ENCODE results near the gene CCDC197. TPM values are rescaled to one million over a fixed set of nuclear protein-coding genes. Genes with fewer than 3 reads are reported as not detected.

The CCDC197 gene
- total and polyA plus RNA-seq, 8 donors, result not detected

DNA sequence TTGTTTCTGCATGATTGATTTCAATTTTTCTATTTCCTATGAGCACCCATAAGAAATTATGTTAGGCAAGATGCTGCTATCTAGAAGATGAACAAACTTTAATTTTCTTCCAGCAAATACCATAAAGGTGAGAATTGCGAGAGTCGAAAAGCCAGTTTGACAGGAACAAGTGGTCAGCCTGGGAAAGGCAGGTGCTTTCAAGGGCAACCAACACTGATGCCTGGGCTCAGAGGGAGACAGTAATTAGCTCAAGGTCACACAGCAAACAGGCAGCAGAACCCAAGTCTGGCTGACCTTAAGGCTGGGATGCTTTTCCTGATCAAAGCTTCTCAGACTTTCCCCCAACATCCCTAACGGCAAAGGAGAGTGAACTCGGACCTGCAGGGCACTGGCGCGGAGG is 22.2 kb downstream of the CCDC197 start:
- FAIRE-seq (no peak), ATAC-seq (peak; percentile 55 to 81 (median 66)), DNase-seq (peak in 3 of 6 donors; percentile 43 to 51 (median 44))
- Histone ChIP-seq H3K36me3 (no peaks in the 10 kb centered on the region), H3K27ac (no peak overlapping the region), H3K27me3 (no peaks in the 10 kb centered on the region), H3K4me1 (peaks cover 0 to 5% (median 0%) of the 10 kb centered on the region in 3 donors), H3K9me3 (no peaks in the 10 kb centered on the region), H3K4me3 (no peak overlapping the region)
- 35 to 43% methylated on average over 6 of the region's 6 CpGs for WGBS, 2 donors
- intact Hi-C loops (cut with DNase I), result no loop called here
- TF ChIP-seq, protein P1, sequence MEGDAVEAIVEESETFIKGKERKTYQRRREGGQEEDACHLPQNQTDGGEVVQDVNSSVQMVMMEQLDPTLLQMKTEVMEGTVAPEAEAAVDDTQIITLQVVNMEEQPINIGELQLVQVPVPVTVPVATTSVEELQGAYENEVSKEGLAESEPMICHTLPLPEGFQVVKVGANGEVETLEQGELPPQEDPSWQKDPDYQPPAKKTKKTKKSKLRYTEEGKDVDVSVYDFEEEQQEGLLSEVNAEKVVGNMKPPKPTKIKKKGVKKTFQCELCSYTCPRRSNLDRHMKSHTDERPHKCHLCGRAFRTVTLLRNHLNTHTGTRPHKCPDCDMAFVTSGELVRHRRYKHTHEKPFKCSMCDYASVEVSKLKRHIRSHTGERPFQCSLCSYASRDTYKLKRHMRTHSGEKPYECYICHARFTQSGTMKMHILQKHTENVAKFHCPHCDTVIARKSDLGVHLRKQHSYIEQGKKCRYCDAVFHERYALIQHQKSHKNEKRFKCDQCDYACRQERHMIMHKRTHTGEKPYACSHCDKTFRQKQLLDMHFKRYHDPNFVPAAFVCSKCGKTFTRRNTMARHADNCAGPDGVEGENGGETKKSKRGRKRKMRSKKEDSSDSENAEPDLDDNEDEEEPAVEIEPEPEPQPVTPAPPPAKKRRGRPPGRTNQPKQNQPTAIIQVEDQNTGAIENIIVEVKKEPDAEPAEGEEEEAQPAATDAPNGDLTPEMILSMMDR (IDR thresholded peaks at IDR 0.05), result no peak

DNA sequence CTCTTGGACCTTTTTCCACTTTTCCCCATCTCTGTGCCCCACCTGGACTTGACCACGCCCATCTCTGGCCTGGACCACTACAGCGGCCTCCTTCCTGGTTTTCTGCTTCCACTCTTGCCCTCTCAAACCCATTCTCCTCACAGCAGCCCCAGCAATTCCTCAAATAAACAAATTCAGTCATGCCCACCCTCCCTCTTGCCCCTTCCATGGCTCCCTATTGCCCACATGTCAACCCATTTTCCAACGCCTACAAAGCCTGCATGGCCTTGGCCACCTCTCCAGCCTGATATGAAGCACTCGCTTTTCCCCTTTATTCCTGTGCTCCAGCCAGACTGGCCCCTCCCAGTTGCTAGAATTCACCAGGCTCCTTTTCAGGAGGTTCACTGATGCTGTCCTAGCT is 23.2 kb downstream of the CCDC197 start:
- TF ChIP-seq, protein P1 (IDR thresholded peaks at IDR 0.05), result no peak
- intact Hi-C loops (cut with DNase I), result no loop called here
- Histone ChIP-seq H3K27me3 (no peaks in the 10 kb centered on the region), H3K9me3 (no peaks in the 10 kb centered on the region), H3K4me1 (peaks cover 0 to 5% (median 0%) of the 10 kb centered on the region in 3 donors), H3K4me3 (no peak overlapping the region), H3K27ac (no peak overlapping the region), H3K36me3 (no peaks in the 10 kb centered on the region)
- DNase-seq, result no peak
- ATAC-seq, result no peak
- 72 to 79% methylated on average over 4 of the region's 4 CpGs for WGBS, 2 donors
- FAIRE-seq, result no peak

DNA sequence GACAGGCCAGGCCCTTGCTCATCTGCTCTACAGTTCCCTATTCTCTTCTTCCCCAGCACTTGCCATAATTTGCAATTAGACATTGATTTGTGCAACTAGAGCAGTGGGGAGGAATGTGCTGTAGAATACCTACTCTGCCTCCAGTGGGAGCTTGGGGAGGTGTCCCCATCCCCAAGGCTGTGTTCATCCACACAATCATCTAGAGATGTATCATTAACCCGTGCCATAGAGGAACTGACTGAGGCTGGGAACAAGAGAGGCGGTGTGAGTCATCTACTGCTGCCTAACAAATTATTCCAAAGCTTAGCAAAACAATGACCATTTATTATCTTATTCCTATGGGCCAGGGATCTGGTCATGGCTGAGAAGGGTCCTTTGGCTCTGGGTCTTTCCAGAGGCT is 23.9 kb downstream of the CCDC197 start:
- 81 to 89% methylated on average over 2 of the region's 2 CpGs for WGBS, 2 donors
- FAIRE-seq, result no peak
- Histone ChIP-seq H3K27me3 (no peaks in the 10 kb centered on the region), H3K4me3 (no peak overlapping the region), H3K27ac (no peak overlapping the region), H3K36me3 (no peaks in the 10 kb centered on the region), H3K9me3 (no peaks in the 10 kb centered on the region), H3K4me1 (peaks cover 0 to 5% (median 0%) of the 10 kb centered on the region in 3 donors)
- DNase-seq, result no peak
- TF ChIP-seq, protein P1 (IDR thresholded peaks at IDR 0.05), result no peak
- intact Hi-C loops (cut with DNase I), result no loop called here
- no peak for ATAC-seq

DNA sequence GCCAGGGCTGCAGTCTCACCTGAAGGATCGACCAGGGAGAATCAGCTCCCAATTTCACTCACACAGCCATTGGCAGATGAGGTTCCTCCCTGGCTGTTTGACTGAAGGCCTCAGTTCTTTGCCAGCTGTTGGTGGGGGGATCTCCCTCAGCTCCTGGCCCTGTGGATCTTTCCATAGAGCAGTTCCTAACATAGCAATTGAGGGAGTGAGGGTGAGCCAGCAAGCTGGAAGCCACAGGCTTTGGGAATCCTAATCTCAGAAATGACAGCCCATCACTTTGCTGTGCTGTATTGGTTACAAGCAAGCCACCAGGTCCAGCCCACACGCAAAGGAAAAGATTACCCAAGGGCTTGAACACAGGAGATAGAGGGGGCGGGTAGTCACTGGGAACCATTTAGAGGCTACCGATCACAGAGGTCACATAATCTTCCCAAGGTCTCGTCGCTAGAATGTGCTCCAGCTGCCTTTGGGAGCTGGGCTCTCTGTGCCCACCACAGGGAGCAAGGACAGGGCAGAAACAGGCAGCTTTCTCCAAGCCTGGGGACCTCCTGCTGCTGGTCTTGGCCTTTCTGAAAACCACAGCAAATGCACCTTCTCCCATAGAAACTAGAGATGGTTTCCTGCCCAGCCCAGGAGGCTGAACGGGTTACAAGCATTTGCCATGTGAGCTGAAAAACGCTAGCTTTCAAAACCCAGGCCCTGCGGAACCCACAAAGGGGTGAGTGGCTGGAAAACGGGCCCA is 24.5 kb downstream of the CCDC197 start:
- WGBS, 2 donors, result 65 to 67% methylated on average over 10 of the region's 10 CpGs

More for the DNA sequence above, 24.5 kb downstream of the CCDC197 start:
- ATAC-seq (no peak), FAIRE-seq (no peak), DNase-seq (no peak)
- TF ChIP-seq, protein P1 (IDR thresholded peaks at IDR 0.05), result no peak
- peaks cover 0 to 5% (median 0%) of the 10 kb centered on the region in 3 donors for H3K4me1 ChIP-seq
- H3K27me3 ChIP-seq, result no peaks in the 10 kb centered on the region
- no peaks in the 10 kb centered on the region for H3K9me3 ChIP-seq
- no peak overlapping the region for H3K4me3 ChIP-seq
- intact Hi-C loops (cut with DNase I), result no loop called here
- no peaks in the 10 kb centered on the region for H3K36me3 ChIP-seq
- H3K27ac ChIP-seq, result no peak overlapping the region
